Subcutaneous abdominal adipose tissue (tissue), 5 donors: ENCODE measurements around the gene IVL.

Experiments
- H3K27ac ChIP-seq: one replicate; pipeline ENCODE4 v1.7.0; 2013; ENCODE audit warnings: low read depth, mild to moderate bottlenecking, inconsistent platforms, low read length, moderate library complexity
- H3K27me3 ChIP-seq, 5 donors: one replicate each; pipeline ENCODE4 v1.7.0; 2013; ENCODE audit warnings: low read length in 5 of 5, inconsistent platforms in 1 of 5; ENCODE audit not compliant: control insufficient read depth in 5 of 5, insufficient read depth in 4 of 5
- H3K36me3 ChIP-seq, 5 donors: one replicate each; pipeline ENCODE4 v1.7.0; 2013; ENCODE audit warnings: low read length in 5 of 5; ENCODE audit not compliant: control insufficient read depth in 5 of 5, insufficient read depth in 5 of 5
- H3K4me1 ChIP-seq, 5 donors: one replicate each; pipeline ENCODE4 v1.7.0; 2013; ENCODE audit warnings: low read length in 5 of 5, mild to moderate bottlenecking in 3 of 5, moderate library complexity in 1 of 5; ENCODE audit not compliant: control insufficient read depth in 5 of 5, insufficient read depth in 5 of 5
- H3K4me3 ChIP-seq, 5 donors: one replicate each; pipeline ENCODE4 v1.7.0; 2013; ENCODE audit warnings: low read length in 5 of 5, low read depth in 1 of 5
- H3K9ac ChIP-seq, 5 donors: one replicate each; pipeline ENCODE4 v1.7.0; 2013; ENCODE audit warnings: low read length in 5 of 5, mild to moderate bottlenecking in 4 of 5, moderate library complexity in 3 of 5
- H3K9me3 ChIP-seq, 5 donors: one replicate each; pipeline ENCODE4 v1.7.0; 2013; ENCODE audit warnings: low read length in 5 of 5; ENCODE audit not compliant: control insufficient read depth in 5 of 5
- donor health status: healthy.
- donor health status: healthy.
- donor health status: healthy.
- donor health status: healthy.
- donor health status: healthy.

The IVL gene

DNA sequence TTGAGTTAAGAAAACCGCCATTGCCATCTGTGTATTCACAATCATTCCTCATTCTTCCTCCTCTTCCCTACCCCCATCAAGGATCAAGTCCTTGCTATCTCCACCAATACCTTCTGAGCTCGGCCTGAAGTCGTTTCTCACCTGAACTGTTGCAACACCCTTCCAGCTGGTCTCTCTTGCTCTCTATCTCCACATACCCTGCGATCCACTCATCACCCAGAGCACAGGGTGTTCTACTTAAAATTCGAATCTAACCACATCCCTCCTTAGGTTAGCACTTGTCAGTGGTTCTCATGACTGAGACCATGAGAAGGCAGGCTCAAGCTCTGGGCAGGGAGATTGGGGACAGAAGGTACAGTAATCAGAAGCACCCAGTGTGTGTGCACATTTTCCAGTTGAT lies 4.6 kb downstream of the IVL start:
- H3K4me3 ChIP-seq = no peak overlapping the region
- no peaks in the 10 kb centered on the region for H3K4me1 ChIP-seq
- H3K27ac ChIP-seq = no peak overlapping the region
- H3K9me3 ChIP-seq = peaks cover 0 to 20% (median 8%) of the 10 kb centered on the region in 5 donors
- H3K9ac ChIP-seq = no peak overlapping the region
- no peaks in the 10 kb centered on the region for H3K36me3 ChIP-seq
- peaks cover 0 to 14% (median 9%) of the 10 kb centered on the region in 5 donors for H3K27me3 ChIP-seq

GRCh38 chr1:152917794-152918193 lies 9.4 kb downstream of the IVL start:
- no peak overlapping the region for H3K27ac ChIP-seq
- no peaks in the 10 kb centered on the region for H3K4me1 ChIP-seq
- peaks cover 0 to 5% (median 3%) of the 10 kb centered on the region in 5 donors for H3K9me3 ChIP-seq
- H3K36me3 ChIP-seq = no peaks in the 10 kb centered on the region
- peaks cover 0 to 5% (median 0%) of the 10 kb centered on the region in 5 donors for H3K27me3 ChIP-seq
- H3K4me3 ChIP-seq = no peak overlapping the region
- H3K9ac ChIP-seq = no peak overlapping the region

DNA sequence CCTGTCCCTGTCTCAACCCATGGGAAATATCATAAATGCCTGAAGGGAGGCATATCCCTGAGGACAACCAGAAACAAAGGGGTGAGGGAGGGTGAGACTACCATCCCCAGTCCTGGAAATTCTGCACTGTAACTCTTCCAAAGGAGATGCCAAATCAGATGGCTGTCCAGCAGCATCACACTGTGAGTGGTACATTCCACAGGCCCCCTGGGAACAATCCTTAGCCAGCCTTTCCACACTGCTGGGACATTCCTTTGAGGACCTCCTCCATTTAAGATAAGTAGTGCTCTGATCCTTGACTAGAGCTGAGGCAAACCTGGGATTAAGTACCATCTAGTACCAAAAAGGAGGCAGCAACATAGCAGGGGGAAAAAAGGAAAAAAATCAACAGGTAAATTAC lies 10.7 kb downstream of the IVL start:
- Histone ChIP-seq H3K27ac (no peak overlapping the region), H3K9me3 (peaks cover 0 to 5% (median 3%) of the 10 kb centered on the region in 5 donors), H3K27me3 (peaks cover 0 to 5% (median 0%) of the 10 kb centered on the region in 5 donors), H3K9ac (no peak overlapping the region), H3K4me1 (no peaks in the 10 kb centered on the region), H3K36me3 (no peaks in the 10 kb centered on the region), H3K4me3 (no peak overlapping the region)

GRCh38 chr1:152924191-152924590 lies 15.8 kb downstream of the IVL start:
- Histone ChIP-seq H3K9me3 (peaks cover 0 to 2% (median 0%) of the 10 kb centered on the region in 5 donors), H3K9ac (no peak overlapping the region), H3K36me3 (no peaks in the 10 kb centered on the region), H3K4me1 (no peaks in the 10 kb centered on the region), H3K27me3 (peaks cover 0 to 5% (median 0%) of the 10 kb centered on the region in 5 donors), H3K27ac (no peak overlapping the region), H3K4me3 (no peak overlapping the region)

GRCh38 chr1:152926091-152926490 lies 17.7 kb downstream of the IVL start:
- Histone ChIP-seq H3K36me3 (no peaks in the 10 kb centered on the region), H3K4me1 (no peaks in the 10 kb centered on the region), H3K9ac (no peak overlapping the region), H3K27ac (no peak overlapping the region), H3K27me3 (peaks cover 0 to 5% (median 0%) of the 10 kb centered on the region in 5 donors), H3K4me3 (no peak overlapping the region), H3K9me3 (peaks cover 0 to 2% (median 0%) of the 10 kb centered on the region in 5 donors)

DNA sequence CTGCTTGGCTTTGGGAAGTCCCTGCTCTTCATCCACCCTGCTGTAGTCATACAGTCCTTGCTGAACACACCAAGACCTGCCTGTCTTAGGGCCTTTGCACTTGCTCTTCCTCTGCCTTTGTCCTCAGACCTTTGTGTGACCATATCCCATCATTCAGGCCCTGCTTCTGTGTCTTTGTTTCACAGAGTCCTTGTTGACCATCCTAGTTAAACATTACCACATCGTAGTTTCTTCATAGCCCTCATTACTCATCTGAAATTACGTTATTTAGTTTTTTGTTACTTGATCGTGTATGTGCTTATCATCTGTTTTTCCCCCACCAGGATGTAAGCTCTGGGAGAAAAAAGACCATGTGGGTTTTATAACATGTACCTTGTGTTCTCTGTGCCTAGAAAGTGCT lies 20.3 kb downstream of the IVL start:
- no peak overlapping the region for H3K4me3 ChIP-seq
- H3K9ac ChIP-seq = no peak overlapping the region

DNA sequence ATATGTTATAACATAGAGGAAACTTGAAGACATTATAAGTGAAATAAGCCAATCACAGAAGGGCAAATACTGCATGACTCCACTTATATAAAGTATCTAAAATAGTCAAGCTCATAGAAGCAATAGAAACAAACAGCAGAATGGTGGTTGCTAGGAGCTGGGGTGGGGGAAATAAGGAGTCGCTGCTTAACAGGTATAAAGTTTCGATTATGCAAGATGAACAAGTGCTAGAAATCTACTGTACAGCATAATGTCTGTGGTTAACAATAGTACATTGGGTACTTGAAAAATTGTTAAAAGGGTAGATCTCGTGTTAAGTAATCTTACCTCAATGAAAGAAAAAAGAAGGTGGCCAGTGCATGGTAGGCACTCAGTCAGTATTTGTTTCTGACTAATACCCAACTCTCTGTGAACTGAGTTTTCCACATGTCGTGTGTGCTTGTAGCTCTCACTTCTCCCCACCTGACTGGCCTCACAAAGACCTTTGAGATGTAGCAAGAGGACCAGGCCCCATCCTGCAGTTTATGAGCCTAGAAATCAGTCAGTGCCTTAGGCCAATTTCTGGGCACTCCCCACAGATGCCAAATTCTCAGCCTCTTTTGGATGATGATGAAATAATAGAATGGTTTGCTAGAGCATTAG lies 23.9 kb downstream of the IVL start:
- H3K4me3 ChIP-seq = no peak overlapping the region
- no peaks in the 10 kb centered on the region for H3K36me3 ChIP-seq
- H3K4me1 ChIP-seq = no peaks in the 10 kb centered on the region
- H3K27me3 ChIP-seq = peaks cover 0 to 4% (median 0%) of the 10 kb centered on the region in 5 donors
- no peak overlapping the region for H3K27ac ChIP-seq
- H3K9me3 ChIP-seq = peaks cover 0 to 2% (median 0%) of the 10 kb centered on the region in 5 donors
- no peak overlapping the region for H3K9ac ChIP-seq

More for the DNA sequence above, 20.3 kb downstream of the IVL start:
- peaks cover 0 to 3% (median 0%) of the 10 kb centered on the region in 5 donors for H3K27me3 ChIP-seq
- no peak overlapping the region for H3K27ac ChIP-seq
- no peaks in the 10 kb centered on the region for H3K36me3 ChIP-seq
- H3K9me3 ChIP-seq = no peaks in the 10 kb centered on the region
- no peaks in the 10 kb centered on the region for H3K4me1 ChIP-seq

DNA sequence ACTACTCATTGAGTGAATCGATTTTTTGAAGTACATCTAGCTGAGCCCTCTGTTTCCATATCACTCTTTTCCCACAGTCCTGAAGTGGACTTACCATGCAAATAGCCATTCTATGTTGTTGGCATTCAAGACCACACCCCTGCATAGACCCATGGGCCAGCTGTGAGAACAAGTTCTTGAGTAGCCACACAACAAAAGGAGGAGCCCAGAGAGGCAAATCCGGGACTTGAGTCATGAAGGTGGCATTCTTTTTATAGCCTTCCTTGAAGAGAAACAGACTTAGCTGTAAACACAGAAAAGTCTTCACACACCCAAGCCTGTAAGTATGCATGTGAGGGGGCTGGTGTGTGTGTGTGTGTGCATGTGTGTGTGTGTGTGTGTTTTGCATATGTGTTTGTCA lies 24.9 kb downstream of the IVL start:
- H3K9me3 ChIP-seq = peaks cover 0 to 2% (median 0%) of the 10 kb centered on the region in 5 donors
- peaks cover 0 to 4% (median 0%) of the 10 kb centered on the region in 5 donors for H3K27me3 ChIP-seq

GRCh38 chr1:152940614-152941013 lies 32.3 kb downstream of the IVL start:
- Histone ChIP-seq H3K36me3 (no peaks in the 10 kb centered on the region), H3K4me3 (no peak overlapping the region)

More for the DNA sequence above, 24.9 kb downstream of the IVL start:
- H3K4me3 ChIP-seq = no peak overlapping the region
- H3K27ac ChIP-seq = no peak overlapping the region
- H3K4me1 ChIP-seq = no peaks in the 10 kb centered on the region
- no peaks in the 10 kb centered on the region for H3K36me3 ChIP-seq
- no peak overlapping the region for H3K9ac ChIP-seq

DNA sequence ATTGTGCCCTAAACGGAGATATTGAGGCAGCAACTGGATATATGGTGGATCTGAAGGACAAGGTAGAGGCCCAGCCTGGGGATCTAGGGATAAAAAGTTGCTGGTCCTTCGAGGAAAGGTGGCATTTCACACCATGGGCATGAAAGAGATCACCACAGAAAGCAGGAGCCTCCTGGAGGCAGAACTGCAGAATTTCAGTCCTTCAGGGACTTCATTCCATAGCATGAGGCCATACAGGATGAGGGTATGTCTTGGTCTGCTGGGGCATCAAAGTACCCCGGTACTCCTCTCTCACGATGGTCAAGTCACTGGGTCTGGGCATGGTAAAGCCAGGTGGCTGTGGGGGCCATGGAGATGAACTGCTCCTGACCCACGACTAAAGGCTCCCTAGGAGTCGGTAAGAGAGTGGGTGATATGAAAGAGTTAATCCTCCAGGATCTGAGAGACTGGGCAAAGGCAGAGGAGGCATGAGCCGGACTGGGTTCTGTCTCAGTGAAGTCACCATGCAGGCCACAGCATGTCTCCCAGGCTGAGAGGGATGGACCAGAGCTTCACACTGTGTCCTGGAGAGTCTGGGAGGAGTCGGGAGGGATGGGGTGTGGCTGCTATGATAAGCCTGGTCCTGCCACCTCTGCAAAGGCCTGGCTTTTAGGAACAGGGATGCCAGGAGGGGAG lies 32.8 kb downstream of the IVL start:
- H3K27ac ChIP-seq = no peak overlapping the region
- peaks cover 0 to 2% (median 0%) of the 10 kb centered on the region in 5 donors for H3K9me3 ChIP-seq
- H3K9ac ChIP-seq = no peak overlapping the region
- no peaks in the 10 kb centered on the region for H3K4me1 ChIP-seq
- no peak overlapping the region for H3K4me3 ChIP-seq
- no peaks in the 10 kb centered on the region for H3K27me3 ChIP-seq
- no peaks in the 10 kb centered on the region for H3K36me3 ChIP-seq

More at GRCh38 chr1:152940614-152941013, 32.3 kb downstream of the IVL start:
- Histone ChIP-seq H3K4me1 (no peaks in the 10 kb centered on the region), H3K9ac (no peak overlapping the region), H3K27me3 (peaks cover 0 to under 1% (median 0%) of the 10 kb centered on the region in 5 donors), H3K9me3 (peaks cover 0 to 2% (median 0%) of the 10 kb centered on the region in 5 donors), H3K27ac (no peak overlapping the region)
